Renal cortex interstitium (tissue), 11 donors: Measurements from ENCODE around the gene DDIAS. TPM values are rescaled to one million over a fixed set of nuclear protein-coding genes. Genes with fewer than 3 reads are reported as not detected.

ENCODE experiments used
- DNase-seq, 11 donors: peaks; one replicate each; pipeline ENCODE4 v3.0.0-alpha.2; 2013; ENCODE audit warnings: low read depth in 9 of 11, low spot score in 4 of 11; ENCODE audit errors: extremely low read depth in 1 of 11
- polyA plus RNA-seq, 3 donors: library from polyadenylated mRNA; unstranded; fragments of 120-200 nt; gene quantifications; one replicate each; pipeline ENCODE4 v1.2.1, GENCODE V29; 2013; ENCODE audit not compliant: insufficient read length in 3 of 3

DDIAS gene
- polyA plus RNA-seq, 3 donors: 5.2 to 9.3 (median 7.2) TPM

GRCh38 chr11:82874646-82875523 is 26.7 kb upstream of the DDIAS start:
- no peak for DNase-seq

GRCh38 chr11:82883853-82884252 is 17.7 kb upstream of the DDIAS start:
- no peak for DNase-seq

GRCh38 chr11:82889133-82890001 is 12.2 kb upstream of the DDIAS start:
- DNase-seq: peak in 1 of 11 donors; percentile 41

- no peak for DNase-seq
These were observed 11.6 kb upstream of the DDIAS start for GRCh38 chr11:82890002-82890341.

- DNase-seq: no peak
These were observed 10.6 kb upstream of the DDIAS start for GRCh38 chr11:82890936-82891335.

GRCh38 chr11:82892611-82893169 is 8.8 kb upstream of the DDIAS start:
- no peak for DNase-seq

- DNase-seq: no peak
These were observed 6.0 kb upstream of the DDIAS start for GRCh38 chr11:82895437-82896091.

GRCh38 chr11:82896183-82896582 is 5.4 kb upstream of the DDIAS start:
- no peak for DNase-seq

- DNase-seq: no peak
These were observed 3.3 kb upstream of the DDIAS start for GRCh38 chr11:82898241-82898640.

GRCh38 chr11:82899186-82899820 is 2.2 kb upstream of the DDIAS start:
- DNase-seq: no peak

- DNase-seq: no peak
These were observed 1.6 kb upstream of the DDIAS start for GRCh38 chr11:82899957-82900276.

- peak in 10 of 11 donors; percentile 69 to 90 (median 82) for DNase-seq
These were observed 1.0 kb upstream of the DDIAS start, which contains the start of gene PRCP for GRCh38 chr11:82900277-82901164. PRCP (minus strand) TSS chr11:82900430; CDS start chr11:82900402, 28 bp downstream.

- no peak for DNase-seq
These were observed 468 bp downstream of the DDIAS start for GRCh38 chr11:82901922-82902485.

- DNase-seq: no peak
These were observed 1.3 kb downstream of the DDIAS start for GRCh38 chr11:82902880-82903279.

GRCh38 chr11:82903843-82904586 is 2.5 kb downstream of the DDIAS start:
- DNase-seq: no peak

- DNase-seq: peak in 1 of 11 donors; percentile 31
These were observed 4.7 kb downstream of the DDIAS start for GRCh38 chr11:82906236-82906635.

GRCh38 chr11:82906931-82907330 is 5.4 kb downstream of the DDIAS start:
- DNase-seq: no peak
